HG02852 (cell line): ENCODE data around the gene NLRC5.
"Not testable (repeated sequence)": the region's sequence is repeated elsewhere in the genome, so short reads cannot be mapped to it uniquely, and the experiment has no call there.

ENCODE experiments used
- ATAC-seq: cut with Tn5 transposase; IDR thresholded peaks from one replicate; pipeline ENCODE4 v1.9.1; 2021; ENCODE audit warnings: mild to moderate bottlenecking, moderate library complexity; ENCODE audit not compliant: unreplicated experiment

The NLRC5 gene

DNA sequence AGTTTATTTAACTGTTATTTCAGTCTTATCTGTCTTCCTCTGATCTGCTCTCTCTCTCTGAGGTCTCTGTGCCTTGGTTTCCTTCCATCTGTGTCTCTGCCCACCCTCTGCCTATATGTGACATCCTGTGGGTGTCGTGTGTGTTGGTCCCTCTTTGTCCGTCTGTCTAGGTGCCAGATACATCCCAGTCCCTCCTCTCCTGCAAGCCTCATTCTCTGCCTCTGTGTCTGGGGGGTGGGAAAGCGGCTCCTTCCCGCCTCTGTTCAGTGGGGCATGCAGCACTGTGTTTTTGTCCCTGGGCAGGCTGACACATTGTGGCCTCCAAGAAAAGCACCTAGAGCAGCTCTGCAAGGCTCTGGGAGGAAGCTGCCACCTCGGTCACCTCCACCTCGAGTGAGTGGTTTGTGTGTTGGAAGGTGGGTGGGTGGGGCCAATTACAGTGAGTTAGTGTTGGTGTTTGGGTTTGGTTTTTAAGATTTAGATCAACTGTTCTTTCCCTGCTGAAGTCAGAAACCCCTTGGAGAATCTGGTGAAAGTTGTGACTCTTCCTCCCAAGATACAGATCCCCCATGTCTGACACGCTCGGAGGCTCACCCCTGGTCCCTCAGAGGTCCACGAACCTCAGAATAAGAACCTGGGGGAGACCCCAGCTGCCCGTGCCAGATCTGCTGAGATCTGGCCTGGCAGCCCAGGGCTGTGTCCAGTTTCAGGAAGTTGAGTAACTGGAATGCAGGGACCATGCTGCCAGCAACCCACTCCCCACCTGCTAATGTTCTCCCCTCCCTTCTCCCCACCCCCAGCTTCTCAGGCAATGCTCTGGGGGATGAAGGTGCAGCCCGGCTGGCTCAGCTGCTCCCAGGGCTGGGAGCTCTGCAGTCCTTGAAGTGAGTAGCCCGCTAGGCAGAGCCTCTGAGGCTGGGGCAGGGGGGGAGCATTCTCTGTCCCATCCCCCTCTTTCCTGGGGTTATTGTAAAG lies 52.1 kb downstream of the NLRC5 start:
- peak; percentile 34 for ATAC-seq

DNA sequence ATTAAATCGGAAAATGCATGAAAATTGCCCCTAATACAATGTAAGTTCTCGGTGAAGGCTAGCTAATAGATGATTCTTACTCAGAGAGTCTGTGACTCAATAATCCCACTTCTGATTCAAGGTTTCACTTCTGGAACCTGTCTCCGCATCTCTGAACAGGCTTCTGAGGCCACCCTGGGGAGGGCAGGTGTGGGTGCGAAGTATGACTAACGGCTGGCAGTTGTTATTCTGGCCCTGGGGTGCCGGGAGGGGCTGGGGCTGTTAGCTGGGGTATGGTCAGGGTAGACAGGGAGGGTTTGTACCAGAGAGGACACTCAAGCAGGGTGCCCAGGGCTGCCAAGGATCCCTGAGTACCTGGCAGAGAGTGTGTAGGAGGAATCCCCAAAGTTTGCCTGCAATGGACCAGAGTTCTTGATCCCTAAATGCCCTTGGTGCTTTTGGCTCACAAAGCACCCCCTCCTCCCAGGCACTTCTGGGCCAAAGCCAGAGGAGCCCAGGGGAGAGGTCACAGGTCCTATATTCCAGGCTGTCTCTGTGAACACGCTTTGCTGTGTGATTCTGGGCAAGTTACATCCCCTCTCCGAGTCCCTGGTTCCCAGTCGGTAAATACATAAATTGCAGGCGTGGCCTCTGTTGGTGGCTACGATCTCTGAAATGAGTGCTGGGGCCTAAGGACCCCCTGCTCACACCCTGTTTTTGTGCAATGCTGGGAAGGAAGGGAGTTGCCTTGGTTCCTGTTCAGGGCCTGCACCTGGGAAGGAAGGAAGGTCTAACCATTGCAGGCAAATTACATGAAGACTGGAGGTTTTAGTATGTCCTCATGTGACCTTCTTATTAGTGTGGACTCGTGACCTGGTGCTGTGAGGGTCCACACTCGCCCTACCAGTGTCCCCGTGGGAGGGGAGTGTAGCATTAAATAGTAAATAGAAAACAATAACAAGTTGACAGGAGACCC lies 53.1 kb downstream of the NLRC5 start:
- peak; percentile 58 for ATAC-seq

DNA sequence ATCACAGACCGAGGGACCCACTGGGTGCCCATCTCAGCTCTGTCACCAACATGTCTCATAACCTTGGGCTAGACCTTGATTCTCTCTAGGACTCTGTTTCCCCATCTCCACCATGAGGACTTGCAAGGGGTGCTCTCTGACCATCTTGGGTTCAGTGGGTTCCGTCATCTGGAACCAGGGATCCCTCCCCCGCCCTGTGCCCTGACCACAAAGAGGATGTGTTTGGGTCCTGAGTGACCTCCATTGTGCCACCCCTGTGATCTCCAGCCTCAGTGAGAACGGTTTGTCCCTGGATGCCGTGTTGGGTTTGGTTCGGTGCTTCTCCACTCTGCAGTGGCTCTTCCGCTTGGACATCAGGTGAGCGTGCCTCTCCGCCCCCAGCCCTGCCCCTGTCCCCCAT lies 53.9 kb downstream of the NLRC5 start:
- no peak for ATAC-seq

DNA sequence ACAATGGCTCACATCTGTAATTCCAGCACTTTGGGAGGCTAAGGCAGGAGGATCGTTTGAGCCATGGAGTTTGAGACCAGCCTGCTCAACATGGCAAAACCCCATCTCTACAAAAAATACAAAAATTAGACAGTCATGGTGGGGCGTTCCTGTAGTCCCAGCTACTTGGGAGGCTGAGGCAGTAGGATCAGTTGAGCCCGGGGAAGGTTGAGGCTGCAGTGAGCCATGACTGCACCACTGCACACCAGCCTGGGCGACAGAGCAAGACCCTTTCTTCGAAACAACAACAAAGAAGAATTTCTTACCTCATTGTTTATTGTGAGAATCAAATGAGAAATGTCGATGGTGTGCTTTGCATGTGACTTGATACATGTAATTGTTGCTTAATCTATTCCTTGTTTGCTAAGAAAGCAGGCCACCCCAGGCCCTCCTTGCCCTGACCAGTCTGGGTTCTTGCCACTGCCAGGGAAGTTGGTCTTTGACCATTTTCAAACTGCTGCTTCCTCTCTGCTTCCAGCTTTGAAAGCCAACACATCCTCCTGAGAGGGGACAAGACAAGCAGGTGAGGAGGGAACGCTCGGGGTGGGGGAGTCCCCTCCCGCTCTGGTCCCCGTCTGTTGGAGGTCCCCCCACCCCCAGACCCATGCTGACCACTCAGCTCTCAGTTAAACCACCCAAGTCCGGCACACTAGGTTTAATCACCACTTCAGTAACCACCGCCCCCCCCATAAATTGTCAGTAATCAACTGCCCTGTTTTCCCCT lies 55.8 kb downstream of the NLRC5 start:
- ATAC-seq, result no peak

DNA sequence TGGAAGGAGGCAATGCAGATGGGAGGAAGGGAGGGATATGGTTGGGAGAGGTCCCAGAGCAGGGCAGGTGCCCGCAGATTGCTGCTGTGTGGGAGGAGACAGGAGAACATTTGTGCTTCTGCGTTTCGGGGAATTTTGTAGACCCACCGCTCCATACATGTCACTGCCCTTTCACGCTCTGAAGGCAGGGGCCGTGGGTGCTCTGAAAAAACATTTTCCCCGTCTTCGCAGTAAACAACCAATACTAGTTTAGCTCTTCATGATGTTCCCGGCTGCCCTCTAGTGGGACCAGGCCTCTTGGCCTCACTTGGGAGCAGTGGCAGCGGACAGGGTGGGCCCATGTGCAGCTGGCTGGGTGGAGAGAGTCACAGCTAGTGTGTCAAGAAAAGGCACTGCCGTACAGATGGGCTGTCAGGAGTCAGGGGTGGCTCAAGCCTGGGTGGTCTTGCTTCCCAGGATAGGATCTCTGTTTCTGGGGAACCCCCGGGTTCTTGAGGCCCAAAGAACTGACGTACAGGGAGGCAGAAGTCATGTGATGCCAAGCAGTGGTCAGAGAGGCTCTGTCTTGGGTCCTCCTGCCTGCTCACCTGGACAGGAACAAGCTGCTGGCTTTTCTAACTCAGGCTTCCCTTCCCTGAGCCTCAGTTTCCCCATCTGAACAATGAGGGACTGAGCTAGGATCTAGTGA lies 56.5 kb downstream of the NLRC5 start:
- no peak for ATAC-seq

DNA sequence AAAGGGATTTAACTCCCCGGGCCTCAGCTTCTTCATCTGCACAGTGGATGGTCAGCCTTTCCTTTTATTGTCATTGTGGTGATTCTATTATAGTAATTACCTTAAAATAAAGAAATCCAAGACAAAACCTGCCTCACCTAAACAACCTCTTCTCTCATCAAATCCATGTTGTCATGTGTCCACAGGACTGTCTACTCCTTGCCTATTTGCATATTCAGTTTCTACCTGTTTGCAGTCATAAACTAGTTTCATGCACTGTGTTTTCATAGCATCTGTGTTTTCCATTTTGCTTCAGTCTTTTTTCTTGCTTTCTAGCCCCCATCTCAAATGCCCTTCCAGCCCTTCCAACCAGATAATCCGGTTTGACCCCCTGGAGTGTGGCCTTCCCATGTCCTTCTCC lies 58.7 kb downstream of the NLRC5 start:
- ATAC-seq, result no peak

DNA sequence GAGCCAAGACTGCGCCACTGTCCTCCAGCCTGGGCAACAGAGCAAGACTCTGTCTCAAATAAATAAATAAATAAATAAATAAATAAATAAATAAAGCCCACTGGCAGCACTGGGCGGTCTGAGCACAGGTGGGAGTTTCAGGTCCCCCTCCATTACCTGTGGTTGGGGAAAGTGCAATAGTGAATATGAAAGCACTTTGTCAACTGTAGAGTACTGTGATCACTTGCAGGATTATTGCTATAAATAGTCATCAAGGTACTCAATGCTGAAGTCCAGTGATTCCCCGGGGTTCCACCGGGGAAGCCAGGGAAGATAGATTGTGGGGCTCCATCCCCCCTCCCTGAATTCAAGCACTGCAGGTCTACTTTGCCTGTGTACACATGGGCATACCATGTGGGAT lies 60.3 kb downstream of the NLRC5 start:
- ATAC-seq, result peak; percentile 56

DNA sequence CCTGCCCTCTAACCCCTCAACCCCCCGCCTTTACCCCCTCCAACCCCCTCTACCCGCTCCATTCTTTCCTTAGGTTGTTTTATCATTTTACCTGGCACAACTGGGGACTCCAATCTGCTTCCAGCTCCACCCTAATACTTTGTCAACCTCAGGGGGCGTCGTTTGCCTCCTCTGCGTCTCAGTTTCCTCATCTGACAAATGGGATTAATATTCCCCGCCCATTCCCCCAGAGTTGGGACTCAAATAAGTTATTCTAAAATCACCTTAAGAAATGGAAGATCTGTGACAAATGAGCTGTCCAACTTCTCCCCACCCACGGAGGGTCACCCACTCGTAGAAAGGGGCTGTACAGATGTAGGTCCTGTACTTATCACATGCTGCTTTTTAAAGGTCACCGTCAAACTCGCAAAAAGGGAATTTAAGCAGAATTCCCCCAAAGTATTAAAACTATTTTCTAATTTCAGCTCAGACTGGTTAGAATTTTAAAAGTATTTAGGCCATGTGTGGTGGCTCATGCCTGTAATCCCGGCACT lies 62.4 kb downstream of the NLRC5 start:
- no peak for ATAC-seq

DNA sequence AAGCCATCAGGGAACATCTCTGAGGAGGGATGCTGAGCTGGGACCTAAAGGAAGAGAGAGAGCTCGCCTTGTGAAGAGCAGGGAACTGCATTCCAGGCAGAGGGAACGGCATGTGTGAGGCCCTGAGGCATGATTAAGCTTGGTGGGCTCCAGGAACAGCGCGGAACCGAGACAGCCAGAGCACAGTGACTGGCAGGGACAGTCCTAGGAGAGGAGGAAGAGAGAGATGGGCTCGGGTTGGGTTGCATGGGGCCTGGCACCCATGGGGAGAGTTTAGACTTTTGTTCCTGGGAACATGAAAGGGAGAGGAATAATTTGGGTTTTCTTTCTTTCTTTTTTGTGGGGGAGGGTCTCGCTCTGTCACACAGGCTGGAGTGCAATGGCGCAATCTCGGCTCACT lies 63.8 kb downstream of the NLRC5 start:
- no peak for ATAC-seq

DNA sequence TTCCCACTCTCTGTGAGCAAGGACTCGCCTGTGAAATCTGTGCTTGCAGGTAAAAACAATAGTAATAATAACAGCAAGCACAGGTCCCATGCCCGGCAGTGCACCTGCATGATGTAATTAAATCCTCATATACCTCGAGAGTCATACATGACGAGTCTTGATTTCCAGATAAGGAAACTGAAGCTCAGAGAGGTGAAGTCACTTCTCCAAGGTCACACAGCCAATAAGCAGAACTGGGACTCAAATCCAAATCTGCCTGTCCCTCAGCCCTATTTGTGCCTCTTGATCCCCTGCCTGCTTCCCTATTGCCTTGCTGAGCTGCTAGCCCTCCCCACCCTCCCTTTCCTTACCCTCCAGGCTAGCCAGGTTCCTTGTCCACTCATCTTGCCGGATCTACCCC lies 65.0 kb downstream of the NLRC5 start:
- no peak for ATAC-seq

DNA sequence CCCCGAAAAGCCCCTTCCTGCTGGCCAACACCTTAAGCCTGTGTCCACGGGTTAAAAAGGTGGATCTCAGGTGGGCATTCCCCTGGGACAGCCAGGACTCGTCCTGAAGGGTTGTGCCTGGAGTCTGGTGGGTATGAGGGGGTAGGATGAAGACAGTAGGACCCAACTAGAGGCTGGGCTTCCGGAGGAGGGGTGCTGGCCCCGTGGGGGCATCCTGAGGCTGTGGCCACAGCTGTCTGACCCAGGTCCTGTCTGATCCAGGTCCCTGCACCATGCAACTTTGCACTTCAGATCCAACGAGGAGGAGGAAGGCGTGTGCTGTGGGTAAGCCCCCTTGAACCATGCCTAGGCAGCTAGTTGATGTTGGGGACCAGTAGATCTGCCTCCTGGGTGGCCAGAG lies 65.4 kb downstream of the NLRC5 start:
- ATAC-seq, result no peak

DNA sequence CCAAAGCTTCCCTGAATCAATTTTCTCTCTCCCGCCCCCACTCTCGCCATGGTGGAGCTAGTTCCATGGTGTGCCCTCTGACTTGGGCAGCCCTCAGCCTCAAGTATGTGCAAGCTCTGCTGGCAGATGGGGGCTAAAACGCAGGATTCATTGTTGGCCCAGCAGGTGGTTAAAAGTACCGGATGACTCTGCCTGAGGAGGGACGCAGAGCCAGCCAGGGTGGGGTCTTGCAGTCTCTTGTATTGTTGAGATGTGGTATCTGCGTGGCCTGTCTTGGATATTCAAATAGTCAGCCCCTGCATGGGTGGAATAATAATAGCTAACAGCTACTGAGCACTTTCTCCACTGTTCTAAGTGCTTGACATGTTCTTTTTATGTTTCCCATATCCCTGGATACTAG lies 66.3 kb downstream of the NLRC5 start:
- no peak for ATAC-seq

DNA sequence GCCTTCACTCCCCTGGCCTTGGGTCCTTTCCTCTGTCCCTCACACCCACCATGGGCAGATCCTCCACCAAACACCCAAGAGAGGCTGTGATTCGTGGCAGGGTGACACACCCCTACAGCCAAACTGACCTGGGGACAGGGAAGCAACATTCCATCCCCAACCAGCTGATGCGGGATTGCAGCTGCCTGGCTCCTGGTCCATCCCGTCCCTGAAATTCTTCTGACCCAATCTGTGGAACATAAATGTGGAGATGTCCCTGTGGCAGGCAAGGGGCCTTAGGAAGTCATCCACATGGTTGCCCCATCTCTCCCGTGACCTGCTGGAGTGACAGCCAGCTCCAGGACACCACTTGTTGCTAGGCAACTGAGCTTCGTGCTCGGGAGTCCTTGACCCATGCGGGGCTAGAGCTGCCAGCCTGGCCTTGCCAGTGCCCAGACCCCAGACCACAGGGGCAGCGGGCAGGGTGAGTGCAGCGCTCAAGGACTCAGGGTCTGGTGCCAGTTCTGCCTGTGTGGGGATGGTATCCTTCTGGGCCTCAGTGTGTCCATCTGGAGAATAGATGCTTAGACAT lies 69.0 kb downstream of the NLRC5 start:
- no peak for ATAC-seq

DNA sequence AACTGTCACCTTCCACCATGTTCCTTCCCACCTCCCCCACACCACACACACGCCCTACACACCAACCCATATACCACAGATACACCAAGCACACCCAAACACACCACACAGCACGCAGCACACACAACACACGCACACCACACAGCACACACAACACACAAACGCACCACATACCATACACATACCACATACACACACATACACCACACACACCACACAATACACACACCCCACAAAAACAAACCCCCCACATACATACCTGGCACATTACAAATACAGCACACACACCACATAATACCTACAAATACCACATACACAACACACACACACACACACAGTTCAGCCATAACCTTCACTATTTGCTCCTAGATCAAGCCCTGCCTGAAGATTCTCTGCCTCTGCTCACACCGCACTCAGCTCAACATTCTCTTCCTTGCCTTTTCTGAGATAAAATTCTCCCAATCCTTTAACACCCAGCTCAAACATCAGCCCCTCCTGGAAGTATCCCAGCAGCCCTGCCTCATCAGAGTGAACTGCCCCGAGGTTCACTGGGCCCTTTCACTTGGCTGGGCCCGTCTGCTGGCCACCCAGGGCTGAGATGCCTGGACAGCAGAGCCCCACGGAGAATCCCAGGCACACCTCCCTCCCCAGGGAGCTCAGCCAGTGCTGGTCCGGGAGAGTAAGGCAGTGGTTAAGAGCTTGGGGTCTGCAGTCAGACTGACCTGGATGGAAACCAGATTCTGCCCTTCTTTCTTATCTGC lies 71.1 kb downstream of the NLRC5 start:
- no peak for ATAC-seq

DNA sequence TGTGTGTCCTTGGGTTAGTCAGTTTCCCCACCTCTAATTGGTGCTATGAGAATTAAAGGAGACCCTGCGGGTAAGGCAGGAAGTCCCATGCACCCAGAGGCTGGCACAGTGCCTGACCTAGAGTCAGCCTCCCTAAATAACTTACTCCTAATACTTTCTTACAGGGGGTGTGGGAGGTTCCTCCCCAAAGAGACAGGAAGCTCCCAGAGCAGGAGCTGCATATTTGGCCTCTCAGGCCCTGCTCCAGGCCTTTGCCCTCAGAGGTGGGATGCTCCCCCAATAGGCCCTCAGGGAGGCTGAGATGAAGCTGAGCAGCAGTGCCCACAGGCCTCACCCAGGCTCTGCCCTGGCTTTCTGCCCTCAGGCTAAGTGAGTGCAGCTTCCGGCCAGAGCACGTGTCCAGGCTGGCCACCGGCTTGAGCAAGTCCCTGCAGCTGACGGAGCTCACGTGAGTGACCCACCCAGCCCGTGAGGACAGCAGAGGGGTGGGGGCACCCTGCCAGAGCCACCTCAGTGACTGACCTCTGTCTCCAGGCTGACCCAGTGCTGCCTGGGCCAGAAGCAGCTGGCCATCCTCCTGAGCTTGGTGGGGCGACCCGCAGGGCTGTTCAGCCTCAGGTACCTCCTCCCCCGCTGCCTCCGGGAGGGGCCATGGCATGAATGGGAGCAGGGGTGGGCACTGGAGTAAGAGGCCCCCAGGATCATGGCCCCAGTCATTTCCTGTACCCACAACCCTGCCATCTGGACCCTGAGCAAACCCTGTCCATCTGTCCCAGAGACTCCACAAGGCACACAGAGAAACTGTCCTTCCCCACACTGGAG lies 71.9 kb downstream of the NLRC5 start:
- ATAC-seq, result no peak

DNA sequence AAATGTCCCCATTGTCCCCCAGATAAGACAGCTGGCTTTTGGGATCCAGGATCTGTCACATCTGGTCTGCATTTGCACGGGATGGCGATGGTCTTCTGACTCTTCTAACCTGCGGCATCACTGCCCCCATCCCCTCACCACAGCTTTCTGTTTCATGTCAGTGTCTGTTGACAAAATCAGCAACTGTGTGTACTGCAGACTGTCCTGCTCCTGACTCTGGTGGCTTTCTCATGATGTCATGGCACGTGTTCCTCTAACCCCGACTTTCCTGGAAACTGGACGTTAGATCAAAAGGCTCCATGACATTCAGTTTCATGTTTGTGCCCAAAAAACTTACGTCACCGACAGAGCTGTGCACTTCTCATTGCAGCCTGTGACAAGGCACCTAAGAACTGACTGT lies 73.0 kb downstream of the NLRC5 start:
- no peak for ATAC-seq

DNA sequence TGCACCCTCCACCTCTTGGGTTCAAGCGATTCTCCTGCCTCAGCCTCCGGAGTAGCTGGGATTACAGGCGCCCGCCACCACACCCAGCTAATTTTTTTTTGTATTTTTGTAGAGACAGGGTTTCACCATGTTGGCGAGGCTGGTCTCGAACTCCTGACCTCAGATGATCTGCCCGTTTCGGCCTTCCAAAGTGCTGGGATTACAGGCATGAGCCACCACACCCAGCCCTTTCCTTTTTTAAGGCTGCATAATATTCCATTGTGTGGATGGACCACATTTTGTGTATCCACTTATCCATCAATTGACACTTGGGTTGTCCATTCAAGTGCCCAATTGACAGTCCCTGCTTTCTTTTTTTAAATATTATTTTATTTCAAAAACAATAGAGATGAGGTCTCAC lies 73.8 kb downstream of the NLRC5 start:
- not testable (repeated sequence) for ATAC-seq

DNA sequence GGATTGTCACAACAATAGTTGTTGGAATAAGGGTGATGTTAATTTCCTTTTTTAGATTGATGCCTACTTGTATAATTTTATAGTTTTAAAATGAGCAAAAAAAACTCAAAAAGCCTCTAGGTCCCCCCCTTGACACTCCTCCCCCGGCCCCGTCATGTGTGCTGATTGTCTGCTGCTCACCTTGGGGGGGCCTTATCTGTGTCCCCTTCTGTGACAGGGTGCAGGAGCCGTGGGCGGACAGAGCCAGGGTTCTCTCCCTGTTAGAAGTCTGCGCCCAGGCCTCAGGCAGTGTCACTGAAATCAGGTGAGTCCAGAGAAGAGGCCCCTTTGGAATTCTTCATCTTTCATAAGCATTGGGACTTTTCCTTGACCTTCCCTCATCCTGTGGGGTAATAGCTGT lies 75.6 kb downstream of the NLRC5 start:
- ATAC-seq, result no peak
